H1 (cell line): ENCODE results near the gene NMD3. TPM values are rescaled to one million over a fixed set of nuclear protein-coding genes. Genes with fewer than 3 reads are reported as not detected.

Experiments used
- BRCA1 ChIP-seq: IDR thresholded peaks from 2 replicates; pipeline ENCODE4 v1.6.1; 2012; ENCODE audit warnings: low read depth, low read length, improper control_type of control experiment
- CHD7 ChIP-seq: fragments of 300-600 bp; sonication (generic); IDR thresholded peaks from 2 replicates; pipeline ENCODE4 v1.7.1; 2012; ENCODE audit warnings: low read length, moderate library complexity, mild to moderate bottlenecking, inconsistent platforms; ENCODE audit not compliant: insufficient replicate concordance
- EGR1 ChIP-seq: IDR thresholded peaks from 2 replicates; pipeline ENCODE4 v1.6.1; 2011; ENCODE audit warnings: low read depth, low read length, borderline replicate concordance
- GTF2F1 ChIP-seq: IDR thresholded peaks from 2 replicates; pipeline ENCODE4 v1.6.1; 2012; ENCODE audit warnings: low read depth, low read length, improper control_type of control experiment, borderline replicate concordance
- POLR2A ChIP-seq, 2 experiments: IDR thresholded peaks; 1 replicate in 1 of 2; 2 replicates in 1 of 2; pipeline ENCODE4 v1.6.1; 2011; ENCODE audit warnings: low read depth in 2 of 2, low read length in 2 of 2, mild to moderate bottlenecking in 2 of 2; ENCODE audit errors: control extremely low read depth in 1 of 2
- RFX5 ChIP-seq: IDR thresholded peaks from 2 replicates; pipeline ENCODE4 v1.6.1; 2011; ENCODE audit warnings: low read depth, low read length, improper control_type of control experiment, borderline replicate concordance
- SP2 ChIP-seq: IDR thresholded peaks from 2 replicates; pipeline ENCODE4 v1.6.1; 2012; ENCODE audit warnings: mild to moderate bottlenecking, low read length, inconsistent platforms
- TCF12 ChIP-seq: IDR thresholded peaks from 2 replicates; pipeline ENCODE4 v1.6.1; 2011; ENCODE audit warnings: low read depth, mild to moderate bottlenecking, low read length
- YY1 ChIP-seq: IDR thresholded peaks from 2 replicates; pipeline ENCODE4 v1.6.1; 2011; ENCODE audit warnings: low read depth, mild to moderate bottlenecking, low read length
- polyA plus RNA-seq, 7 experiments: library from polyadenylated mRNA; depleted of rRNA in 3 of 7; stranded (reverse) in 5 of 7; unstranded in 2 of 7; fragments of >200 nt in 5 of 7; fragments of 200-250 nt in 2 of 7; gene quantifications; 1 replicate in 5 of 7; 2 replicates in 1 of 7; 4 replicates in 1 of 7; pipeline versions ENCODE4 v1.2.1 to v1.2.3, GENCODE V29; 2011 to 2013; ENCODE audit warnings: missing spikeins in 2 of 7, mixed read lengths in 2 of 7
- total RNA-seq: library from RNA; stranded (reverse); fragmentation: NEBNext Ultra II Directional; extraction: Animal tissue kit (Norgen Biotek cat#: 25700); gene quantifications from 2 replicates; pipeline ENCODE4 v1.2.1, GENCODE V29; 2021

The NMD3 gene
- total and polyA plus RNA-seq, 2 of the 8 experiments (the other 6 are each of a cell fraction or from before 2014, with no cell fraction given): 12.1 to 64.2 TPM

- no peak for TF ChIP-seq CHD7
- no peak for TF ChIP-seq TCF12
- no peak for TF ChIP-seq POLR2A (IDR thresholded peaks at IDR 0.05; ENCODE audit: control extremely low read depth in 1 of 2, low read depth in 2 of 2, low read length in 2 of 2)
- no peak for TF ChIP-seq BRCA1
- no peak for TF ChIP-seq GTF2F1
- TF ChIP-seq RFX5: no peak
- no peak for TF ChIP-seq EGR1
- no peak for TF ChIP-seq SP2
- TF ChIP-seq YY1: no peak
These were observed 44.9 kb downstream of the NMD3 start (continued) for GRCh38 chr3:161265916-161266571.
